ENCODE data around the gene TNFSF4. TPM values are rescaled to one million over a fixed set of nuclear protein-coding genes. Genes with fewer than 3 reads are reported as not detected.

The TNFSF4 gene
- total RNA-seq, 1 experiment from 2014 or later: 0.31 TPM

- Mint-ChIP-seq H3K4me3 (ENCODE audit: low read depth, unreplicated experiment) (no peak overlapping the region), H3K27ac (ENCODE audit: unreplicated experiment) (no peak overlapping the region), H3K36me3 (ENCODE audit: insufficient read depth, unreplicated experiment) (peaks cover 9% of the 10 kb centered on the region), H3K27me3 (ENCODE audit: unreplicated experiment) (no peaks in the 10 kb centered on the region), H3K9me3 (ENCODE audit: low read depth, unreplicated experiment) (peaks cover 3% of the 10 kb centered on the region), H3K4me1 (ENCODE audit: low read depth, unreplicated experiment) (peaks cover 18% of the 10 kb centered on the region)
- intact Hi-C loops (cut with micrococcal nuclease; ENCODE audit: unreplicated experiment): no loop called here
- TF ChIP-seq CTCF (IDR thresholded peaks at IDR 0.05; ENCODE audit: unreplicated experiment): no peak
- CTCF ChIA-PET: interaction anchor here (0.6 kb wide), 1 partner anchor 33 kb away, joined by 3 read pairs; no protein-coding TSS in a partner anchor
- no peak for DNase-seq
- no TSS peak for BruUV-seq (replicated peaks)
These were observed 13.5 kb downstream of the TNFSF4 start for GRCh38 chr1:173193639-173194038.

- Mint-ChIP-seq H3K27me3 (ENCODE audit: unreplicated experiment) (no peaks in the 10 kb centered on the region), H3K4me1 (ENCODE audit: low read depth, unreplicated experiment) (peaks cover 18% of the 10 kb centered on the region), H3K9me3 (ENCODE audit: low read depth, unreplicated experiment) (no peaks in the 10 kb centered on the region), H3K4me3 (ENCODE audit: low read depth, unreplicated experiment) (no peak overlapping the region), H3K27ac (ENCODE audit: unreplicated experiment) (peak overlapping the region; percentile 85), H3K36me3 (ENCODE audit: insufficient read depth, unreplicated experiment) (peaks cover 9% of the 10 kb centered on the region)
- no TSS peak for BruUV-seq (replicated peaks)
- intact Hi-C loops (cut with micrococcal nuclease; ENCODE audit: unreplicated experiment): no loop called here
- CTCF ChIA-PET: interaction anchor here (0.6 to 2.0 kb wide), 5 partner anchors 11 to 1181 kb away, joined by 3 to 6 read pairs (median 3); no protein-coding TSS in a partner anchor
- DNase-seq: no peak
- TF ChIP-seq CTCF (IDR thresholded peaks at IDR 0.05; ENCODE audit: unreplicated experiment): no peak
These were observed 16.0 kb downstream of the TNFSF4 start for GRCh38 chr1:173191011-173191705.

GRCh38 chr1:173190101-173190936 is 16.8 kb downstream of the TNFSF4 start:
- H3K4me1 Mint-ChIP-seq (ENCODE audit: low read depth, unreplicated experiment): peaks cover 18% of the 10 kb centered on the region
- DNase-seq: peak; percentile 87
- H3K9me3 Mint-ChIP-seq (ENCODE audit: low read depth, unreplicated experiment): no peaks in the 10 kb centered on the region
- peak overlapping the region; percentile 25 for H3K4me3 Mint-ChIP-seq (ENCODE audit: low read depth, unreplicated experiment)
- CTCF ChIA-PET: interaction anchor here (0.5 to 2.0 kb wide), 5 partner anchors 11 to 630 kb away, joined by 3 to 5 read pairs (median 3); no protein-coding TSS in a partner anchor
- H3K36me3 Mint-ChIP-seq (ENCODE audit: insufficient read depth, unreplicated experiment): peaks cover 9% of the 10 kb centered on the region
- H3K27me3 Mint-ChIP-seq (ENCODE audit: unreplicated experiment): no peaks in the 10 kb centered on the region
- peak overlapping the region; percentile 85 for H3K27ac Mint-ChIP-seq (ENCODE audit: unreplicated experiment)
- TF ChIP-seq CTCF (IDR thresholded peaks at IDR 0.05; ENCODE audit: unreplicated experiment): no peak
- BruUV-seq (replicated peaks): no TSS peak
- intact Hi-C loops (cut with micrococcal nuclease; ENCODE audit: unreplicated experiment): loop anchor here (1.0 kb wide), 1 partner anchor 62 kb away; no protein-coding TSS in a partner anchor

- Mint-ChIP-seq H3K4me3 (ENCODE audit: low read depth, unreplicated experiment) (no peak overlapping the region), H3K9me3 (ENCODE audit: low read depth, unreplicated experiment) (no peaks in the 10 kb centered on the region), H3K27me3 (ENCODE audit: unreplicated experiment) (no peaks in the 10 kb centered on the region), H3K27ac (ENCODE audit: unreplicated experiment) (no peak overlapping the region), H3K36me3 (ENCODE audit: insufficient read depth, unreplicated experiment) (peaks cover 9% of the 10 kb centered on the region), H3K4me1 (ENCODE audit: low read depth, unreplicated experiment) (peaks cover 18% of the 10 kb centered on the region)
- no peak for TF ChIP-seq CTCF (IDR thresholded peaks at IDR 0.05; ENCODE audit: unreplicated experiment)
- BruUV-seq (replicated peaks): no TSS peak
- intact Hi-C loops (cut with micrococcal nuclease; ENCODE audit: unreplicated experiment): no loop called here
- CTCF ChIA-PET: no interaction called here
- no peak for DNase-seq
These were observed 19.4 kb downstream of the TNFSF4 start for GRCh38 chr1:173187671-173188237.

Measured in Calu3 (cell line).